ENCODE data around the gene ZFYVE9.

DNA sequence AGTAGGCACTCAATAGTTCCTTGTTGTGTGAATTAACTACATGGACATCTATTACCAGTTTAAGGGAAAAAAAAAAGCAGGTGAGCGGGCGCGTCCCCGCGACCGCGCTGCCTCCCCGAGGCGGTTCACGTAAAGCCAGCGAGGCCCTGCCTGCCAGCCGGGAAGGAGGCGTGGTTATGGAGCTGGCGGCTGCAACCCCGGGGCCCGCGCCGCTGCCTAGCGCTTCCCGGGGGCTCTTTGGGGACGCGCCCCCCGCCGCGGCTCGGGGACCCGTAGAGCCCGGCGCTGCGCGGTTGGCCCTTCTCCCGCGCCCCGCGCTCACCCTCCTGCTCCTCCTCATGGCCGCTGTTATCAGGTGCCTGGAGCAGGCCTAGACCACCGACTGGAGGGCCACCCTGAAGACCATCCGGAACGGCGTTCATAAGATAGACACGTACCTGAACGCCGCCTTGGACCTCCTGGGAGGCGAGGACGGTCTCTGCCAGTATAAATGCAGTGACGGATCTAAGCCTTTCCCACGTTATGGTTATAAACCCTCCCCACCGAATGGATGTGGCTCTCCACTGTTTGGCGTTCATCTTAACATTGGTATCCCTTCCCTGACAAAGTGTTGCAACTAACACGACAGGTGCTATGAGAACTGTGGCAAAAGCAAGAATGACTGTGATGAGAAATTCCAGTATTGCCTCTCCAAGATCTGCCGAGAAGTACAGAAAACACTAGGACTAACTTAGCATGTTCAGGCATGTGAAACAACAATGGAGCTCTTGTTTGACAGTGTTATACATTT, 226.7 kb downstream of the ZFYVE9 start:
- no peak for TF ChIP-seq OSR1 (CRISPR knock-in tag; IDR thresholded peaks at IDR 0.05)
- TF ChIP-seq, protein P1, sequence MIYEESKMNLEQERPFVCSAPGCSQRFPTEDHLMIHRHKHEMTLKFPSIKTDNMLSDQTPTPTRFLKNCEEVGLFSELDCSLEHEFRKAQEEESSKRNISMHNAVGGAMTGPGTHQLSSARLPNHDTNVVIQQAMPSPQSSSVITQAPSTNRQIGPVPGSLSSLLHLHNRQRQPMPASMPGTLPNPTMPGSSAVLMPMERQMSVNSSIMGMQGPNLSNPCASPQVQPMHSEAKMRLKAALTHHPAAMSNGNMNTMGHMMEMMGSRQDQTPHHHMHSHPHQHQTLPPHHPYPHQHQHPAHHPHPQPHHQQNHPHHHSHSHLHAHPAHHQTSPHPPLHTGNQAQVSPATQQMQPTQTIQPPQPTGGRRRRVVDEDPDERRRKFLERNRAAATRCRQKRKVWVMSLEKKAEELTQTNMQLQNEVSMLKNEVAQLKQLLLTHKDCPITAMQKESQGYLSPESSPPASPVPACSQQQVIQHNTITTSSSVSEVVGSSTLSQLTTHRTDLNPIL (CRISPR knock-in tag; IDR thresholded peaks at IDR 0.05; ENCODE audit: low read depth), result no peak
